GM18868 (cell line): ENCODE measurements around the gene AKNA.

Experiments
- ATAC-seq: cut with Tn5 transposase; IDR thresholded peaks from one replicate; pipeline ENCODE4 v1.9.1; 2021; ENCODE audit warnings: mild to moderate bottlenecking, moderate library complexity; ENCODE audit not compliant: unreplicated experiment

The AKNA gene

GRCh38 chr9:114376586-114377445 is 11.0 kb downstream of the AKNA start:
- no peak for ATAC-seq

DNA sequence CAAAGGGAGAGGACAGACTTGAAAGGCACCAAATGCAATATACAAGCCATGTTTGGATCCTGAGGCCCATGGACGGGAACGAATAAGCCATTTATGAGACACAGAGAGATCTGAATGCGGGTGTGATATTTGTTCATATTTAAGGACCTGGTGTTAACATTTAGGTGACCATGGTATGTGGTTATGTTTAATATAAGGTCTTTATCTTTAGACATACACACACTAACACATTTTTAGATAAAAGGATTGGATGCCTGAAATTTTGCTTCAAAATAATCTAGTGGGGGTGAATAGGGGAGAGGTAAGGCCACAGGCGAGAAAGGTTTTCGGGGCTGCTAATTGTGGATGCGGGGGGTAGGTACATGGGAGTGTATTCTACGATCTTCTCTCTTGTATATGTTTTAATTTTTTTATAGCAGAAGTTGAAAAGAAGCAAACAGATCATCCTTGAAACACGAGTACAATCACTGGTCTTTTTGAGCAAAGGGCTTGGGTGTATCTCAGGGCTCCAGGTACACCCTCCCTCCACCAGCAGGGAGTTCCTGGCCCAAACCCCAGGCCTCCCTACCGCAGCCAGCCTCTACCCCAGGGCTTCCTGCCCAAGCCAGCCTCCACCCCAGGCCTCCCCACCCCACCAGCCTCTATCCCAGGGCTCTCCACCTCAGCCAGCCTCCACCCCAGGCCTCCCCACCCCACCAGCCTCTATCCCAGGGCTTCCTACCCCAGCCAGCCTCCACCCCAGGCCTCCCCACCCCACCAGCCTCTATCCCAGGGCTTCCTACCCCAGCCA is 12.2 kb downstream of the AKNA start:
- ATAC-seq, result no peak

- ATAC-seq, result no peak
These were observed 12.8 kb downstream of the AKNA start for GRCh38 chr9:114374936-114375335.

GRCh38 chr9:114373960-114374730 is 13.6 kb downstream of the AKNA start:
- no peak for ATAC-seq

- peak; percentile 93 for ATAC-seq
These were observed 14.8 kb downstream of the AKNA start for GRCh38 chr9:114372921-114373448.

GRCh38 chr9:114371973-114372917 is 15.5 kb downstream of the AKNA start:
- peak; percentile 29 for ATAC-seq

DNA sequence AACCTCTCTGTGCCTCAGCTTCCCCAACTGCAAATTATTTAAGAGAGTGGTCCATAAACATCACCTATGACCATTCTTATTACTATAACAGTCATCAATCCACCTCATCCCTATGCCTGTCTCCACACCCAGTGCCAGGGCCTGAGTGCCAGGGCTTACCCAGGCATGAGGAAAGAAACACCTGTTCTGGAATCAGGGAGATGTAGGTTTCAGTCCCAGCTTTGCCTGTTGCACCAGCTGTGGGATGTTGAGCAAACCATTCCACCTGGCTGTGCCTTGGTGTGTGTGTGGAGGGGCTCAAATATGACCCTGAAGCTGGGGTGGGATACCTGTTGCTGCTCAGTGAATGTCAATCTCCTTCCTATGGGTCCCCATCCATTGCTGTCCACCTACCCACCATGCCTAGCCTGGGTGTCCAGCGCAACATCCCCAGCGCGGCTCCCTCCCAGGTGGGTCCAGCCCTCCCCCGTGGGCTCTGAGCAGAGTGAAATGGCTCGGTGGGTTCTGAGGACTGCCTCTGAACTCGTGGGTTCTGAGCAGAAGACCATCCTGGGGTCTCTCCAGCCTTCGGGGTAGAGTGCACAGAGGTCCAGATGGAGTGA is 16.3 kb downstream of the AKNA start:
- no peak for ATAC-seq

DNA sequence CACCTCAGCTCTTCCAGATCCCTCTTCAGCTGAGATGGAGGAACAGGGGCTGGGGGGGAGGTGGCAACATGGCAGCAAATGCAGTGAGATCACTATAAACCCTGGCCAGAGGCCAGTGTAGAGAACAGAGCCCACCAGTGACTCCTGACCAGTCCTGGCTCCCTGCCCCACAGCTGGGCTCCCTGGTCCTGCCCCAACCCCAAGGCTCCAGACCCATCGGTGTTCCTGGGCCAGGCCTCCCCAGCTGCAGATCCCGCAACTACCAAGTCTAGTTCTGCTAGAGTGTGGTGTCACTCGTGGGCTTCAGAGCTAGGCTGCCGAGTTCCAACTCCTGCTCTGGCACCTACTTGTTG is 16.8 kb downstream of the AKNA start:
- ATAC-seq, result no peak

DNA sequence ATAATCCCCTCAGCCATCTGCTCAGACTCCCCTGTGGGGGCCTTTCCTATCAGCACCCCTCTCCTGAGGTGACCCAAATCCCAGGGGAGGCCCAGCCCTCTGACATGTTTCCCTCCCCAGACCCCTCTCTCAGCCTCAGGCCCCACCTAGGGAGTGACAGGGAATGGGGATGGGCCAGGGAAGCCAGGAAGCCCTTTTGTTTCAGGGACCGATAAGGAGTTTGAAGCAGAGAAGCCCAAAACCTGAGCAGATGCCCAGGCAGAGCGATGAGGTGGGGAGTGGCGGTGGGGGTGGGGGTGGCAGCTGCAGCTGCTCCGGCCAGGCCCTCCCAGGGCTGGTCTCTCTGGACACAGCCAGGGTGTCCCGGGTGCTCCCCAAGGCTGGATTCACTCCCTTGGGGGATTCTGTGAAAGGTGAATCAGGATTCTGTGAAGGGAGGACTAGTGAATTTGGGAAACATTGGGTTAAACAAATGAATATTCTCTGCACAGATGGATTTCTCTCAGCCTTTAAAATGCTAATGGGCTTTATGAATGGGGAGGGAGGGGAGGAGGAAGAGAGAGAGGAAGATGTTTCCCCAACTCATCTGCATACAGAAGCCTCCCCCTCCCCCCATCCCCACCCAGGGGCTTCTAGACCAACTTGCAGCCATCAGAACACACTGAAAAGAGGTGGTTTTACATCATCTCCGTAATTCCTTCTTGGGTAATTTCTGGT is 17.4 kb downstream of the AKNA start:
- no peak for ATAC-seq

DNA sequence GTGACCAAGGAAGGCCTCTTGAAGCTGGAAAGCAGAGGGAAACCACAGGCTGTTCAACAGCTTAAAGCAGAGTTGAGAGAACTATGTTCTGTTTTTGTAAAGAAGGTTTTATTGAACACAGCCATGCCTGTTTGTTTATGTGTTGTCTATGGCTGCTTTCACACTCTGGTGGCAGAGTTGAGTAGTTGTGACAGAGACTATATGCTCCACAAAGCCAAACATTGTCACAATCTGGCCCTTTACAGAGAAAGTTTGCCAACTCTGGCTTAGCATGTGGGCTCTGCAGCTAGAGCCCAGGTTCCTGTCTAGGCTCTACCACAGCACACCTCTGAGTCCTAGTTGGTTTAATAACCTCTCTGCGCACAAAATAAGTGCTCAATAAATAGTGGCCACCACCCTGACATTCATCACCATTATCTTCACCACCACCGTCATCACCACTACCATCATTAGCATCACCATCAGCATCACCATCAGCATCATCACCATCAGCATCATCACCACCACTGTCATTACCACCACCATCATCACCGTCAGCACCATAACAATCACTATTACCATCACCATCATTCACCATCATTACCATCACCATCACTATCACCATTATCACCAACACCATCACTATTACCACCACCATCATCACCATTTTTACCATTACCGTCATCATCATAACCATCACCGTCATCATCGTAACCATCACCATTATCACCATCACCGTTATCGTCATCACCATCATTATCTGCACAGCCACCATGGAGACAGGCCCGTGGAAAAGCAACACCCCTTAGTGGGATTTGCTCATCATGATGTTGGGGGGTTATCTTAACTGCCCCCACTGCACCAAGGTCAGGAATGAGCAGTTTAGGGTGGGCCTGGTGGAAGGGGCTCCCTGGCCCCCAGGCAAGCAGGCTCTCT is 18.3 kb downstream of the AKNA start:
- no peak for ATAC-seq

GRCh38 chr9:114367772-114368569 is 19.8 kb downstream of the AKNA start:
- no peak for ATAC-seq

GRCh38 chr9:114367366-114367765 is 20.4 kb downstream of the AKNA start:
- ATAC-seq, result no peak

GRCh38 chr9:114366334-114367128 is 21.3 kb downstream of the AKNA start:
- peak; percentile 65 for ATAC-seq

- no peak for ATAC-seq
These were observed 22.6 kb downstream of the AKNA start for GRCh38 chr9:114365194-114365593.

- peak; percentile 35 for ATAC-seq
These were observed 23.4 kb downstream of the AKNA start for GRCh38 chr9:114364134-114365041.
